WTC11 (cell line): ENCODE data around the gene YAF2. TPM values are rescaled to one million over a fixed set of nuclear protein-coding genes. Genes with fewer than 3 reads are reported as not detected.

ENCODE experiments used
- ATAC-seq: fragments of 200-7000 bp; cut with Tn5 transposase; 2 replicates; pipeline ENCODE4 v1.10.0; 2021; ENCODE audit warnings: mild to moderate bottlenecking, moderate library complexity
- CTCF ChIA-PET: fragments of 300-600 bp; sonication (Branson Sonifier 250); formaldehyde crosslinking; loops from one replicate; lab custom pipeline; 2021; ENCODE audit warnings: antibody characterized with exemption; lab: Charles Lee
- POLR2A ChIA-PET: fragments of 350-600 bp; sonication (Branson Sonifier 250); formaldehyde crosslinking; loops from one replicate; lab custom pipeline; 2021; ENCODE audit warnings: antibody characterized with exemption; lab: Charles Lee
- DNase-seq: peaks from one replicate; pipeline ENCODE4 v3.0.0; 2021; ENCODE audit warnings: low spot score
- H3K27ac Mint-ChIP-seq: 2 replicates; pipeline ENCODE4 v1.8.0; 2021; ENCODE audit warnings: mixed read lengths
- H3K27me3 Mint-ChIP-seq: 2 replicates; pipeline ENCODE4 v1.8.0; 2021; ENCODE audit warnings: low read depth, mild to moderate bottlenecking, moderate library complexity, mixed read lengths
- H3K36me3 Mint-ChIP-seq: 2 replicates; pipeline ENCODE4 v1.8.0; 2021; ENCODE audit warnings: mixed read lengths
- H3K4me1 Mint-ChIP-seq: 2 replicates; pipeline ENCODE4 v1.8.0; 2022; ENCODE audit warnings: mixed read lengths
- H3K4me3 Mint-ChIP-seq: 2 replicates; pipeline ENCODE4 v1.8.0; 2021; ENCODE audit warnings: mild to moderate bottlenecking, moderate library complexity, mixed read lengths
- H3K9me3 Mint-ChIP-seq: 2 replicates; pipeline ENCODE4 v1.8.0; 2021; ENCODE audit warnings: mixed read lengths
- ATF2 ChIP-seq: sonication (generic); formaldehyde crosslinking; IDR thresholded peaks from 2 replicates; pipeline ENCODE4 v1.8.1; 2022; ENCODE audit warnings: low read depth, missing genetic modification reagents, borderline replicate concordance
- KAT7 ChIP-seq: sonication (generic); formaldehyde crosslinking; IDR thresholded peaks from 2 replicates; pipeline ENCODE4 v1.8.1; 2023; ENCODE audit warnings: missing genetic modification reagents, mild to moderate bottlenecking, borderline replicate concordance
- NFATC4 ChIP-seq: fragments of 250-450 bp; sonication (Bioruptor Pico); IDR thresholded peaks from 2 replicates; pipeline ENCODE4 v1.9.0; 2021; ENCODE audit warnings: mild to moderate bottlenecking
- NFYB ChIP-seq: sonication (generic); formaldehyde crosslinking; conservative IDR thresholded peaks from 2 replicates; pipeline ENCODE4 v1.8.0; 2022; ENCODE audit warnings: low read depth, missing genetic modification reagents
- RORB ChIP-seq: fragments of 250-450 bp; sonication (Bioruptor Pico); IDR thresholded peaks from 2 replicates; pipeline ENCODE4 v1.9.0; 2021; ENCODE audit warnings: mild to moderate bottlenecking
- SMAD3 ChIP-seq: sonication (generic); formaldehyde crosslinking; IDR thresholded peaks from 2 replicates; pipeline ENCODE4 v1.8.0; 2022; ENCODE audit warnings: missing genetic modification reagents, mild to moderate bottlenecking, borderline replicate concordance
- SP1 ChIP-seq: sonication (generic); formaldehyde crosslinking; conservative IDR thresholded peaks from 2 replicates; pipeline ENCODE4 v1.8.1; 2022; ENCODE audit warnings: missing genetic modification reagents
- USF2 ChIP-seq: sonication (generic); formaldehyde crosslinking; IDR thresholded peaks from 2 replicates; pipeline ENCODE4 v1.8.1; 2023; ENCODE audit warnings: mild to moderate bottlenecking, missing genetic modification reagents, moderate library complexity
- ZNF416 ChIP-seq: fragments of 250-450 bp; sonication (Bioruptor Pico); IDR thresholded peaks from 2 replicates; pipeline ENCODE4 v1.9.0; 2021; ENCODE audit warnings: mild to moderate bottlenecking, inconsistent platforms
- ZNF423 ChIP-seq: fragments of 250-450 bp; sonication (Bioruptor Pico); IDR thresholded peaks from 2 replicates; pipeline ENCODE4 v2.1.2; 2022; ENCODE audit warnings: mild to moderate bottlenecking, moderate library complexity
- total RNA-seq: library from RNA; stranded (reverse); gene quantifications from 3 replicates; pipeline ENCODE4 v1.2.3, GENCODE V29; 2021
- TF ChIP-seq, protein P1 (sequence below): sonication (generic); formaldehyde crosslinking; IDR thresholded peaks from 2 replicates; pipeline ENCODE4 v1.8.0; 2023; ENCODE audit warnings: mild to moderate bottlenecking, missing genetic modification reagents
- TF ChIP-seq, protein P2 (sequence below): fragments of 250-450 bp; sonication (Bioruptor Pico); IDR thresholded peaks from 2 replicates; pipeline ENCODE4 v1.9.0; 2021; ENCODE audit warnings: mild to moderate bottlenecking, borderline replicate concordance
- TF ChIP-seq, protein P3 (sequence below): sonication (generic); formaldehyde crosslinking; IDR thresholded peaks from 2 replicates; pipeline ENCODE4 v1.8.1; 2023; ENCODE audit warnings: mild to moderate bottlenecking, missing genetic modification reagents, borderline replicate concordance

Gene YAF2
- total RNA-seq, 1 experiment from 2014 or later, result 3.3 TPM

GRCh38 chr12:42201063-42201462 lies 37.0 kb downstream of the YAF2 start (continued):
- TF ChIP-seq, protein P1, sequence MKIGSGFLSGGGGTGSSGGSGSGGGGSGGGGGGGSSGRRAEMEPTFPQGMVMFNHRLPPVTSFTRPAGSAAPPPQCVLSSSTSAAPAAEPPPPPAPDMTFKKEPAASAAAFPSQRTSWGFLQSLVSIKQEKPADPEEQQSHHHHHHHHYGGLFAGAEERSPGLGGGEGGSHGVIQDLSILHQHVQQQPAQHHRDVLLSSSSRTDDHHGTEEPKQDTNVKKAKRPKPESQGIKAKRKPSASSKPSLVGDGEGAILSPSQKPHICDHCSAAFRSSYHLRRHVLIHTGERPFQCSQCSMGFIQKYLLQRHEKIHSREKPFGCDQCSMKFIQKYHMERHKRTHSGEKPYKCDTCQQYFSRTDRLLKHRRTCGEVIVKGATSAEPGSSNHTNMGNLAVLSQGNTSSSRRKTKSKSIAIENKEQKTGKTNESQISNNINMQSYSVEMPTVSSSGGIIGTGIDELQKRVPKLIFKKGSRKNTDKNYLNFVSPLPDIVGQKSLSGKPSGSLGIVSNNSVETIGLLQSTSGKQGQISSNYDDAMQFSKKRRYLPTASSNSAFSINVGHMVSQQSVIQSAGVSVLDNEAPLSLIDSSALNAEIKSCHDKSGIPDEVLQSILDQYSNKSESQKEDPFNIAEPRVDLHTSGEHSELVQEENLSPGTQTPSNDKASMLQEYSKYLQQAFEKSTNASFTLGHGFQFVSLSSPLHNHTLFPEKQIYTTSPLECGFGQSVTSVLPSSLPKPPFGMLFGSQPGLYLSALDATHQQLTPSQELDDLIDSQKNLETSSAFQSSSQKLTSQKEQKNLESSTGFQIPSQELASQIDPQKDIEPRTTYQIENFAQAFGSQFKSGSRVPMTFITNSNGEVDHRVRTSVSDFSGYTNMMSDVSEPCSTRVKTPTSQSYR, result no peak
- TF ChIP-seq NFATC4, result no peak
- TF ChIP-seq USF2 (CRISPR knock-in tag), result no peak
- no peak for TF ChIP-seq RORB (CRISPR knock-in tag)
- TF ChIP-seq, protein P2, sequence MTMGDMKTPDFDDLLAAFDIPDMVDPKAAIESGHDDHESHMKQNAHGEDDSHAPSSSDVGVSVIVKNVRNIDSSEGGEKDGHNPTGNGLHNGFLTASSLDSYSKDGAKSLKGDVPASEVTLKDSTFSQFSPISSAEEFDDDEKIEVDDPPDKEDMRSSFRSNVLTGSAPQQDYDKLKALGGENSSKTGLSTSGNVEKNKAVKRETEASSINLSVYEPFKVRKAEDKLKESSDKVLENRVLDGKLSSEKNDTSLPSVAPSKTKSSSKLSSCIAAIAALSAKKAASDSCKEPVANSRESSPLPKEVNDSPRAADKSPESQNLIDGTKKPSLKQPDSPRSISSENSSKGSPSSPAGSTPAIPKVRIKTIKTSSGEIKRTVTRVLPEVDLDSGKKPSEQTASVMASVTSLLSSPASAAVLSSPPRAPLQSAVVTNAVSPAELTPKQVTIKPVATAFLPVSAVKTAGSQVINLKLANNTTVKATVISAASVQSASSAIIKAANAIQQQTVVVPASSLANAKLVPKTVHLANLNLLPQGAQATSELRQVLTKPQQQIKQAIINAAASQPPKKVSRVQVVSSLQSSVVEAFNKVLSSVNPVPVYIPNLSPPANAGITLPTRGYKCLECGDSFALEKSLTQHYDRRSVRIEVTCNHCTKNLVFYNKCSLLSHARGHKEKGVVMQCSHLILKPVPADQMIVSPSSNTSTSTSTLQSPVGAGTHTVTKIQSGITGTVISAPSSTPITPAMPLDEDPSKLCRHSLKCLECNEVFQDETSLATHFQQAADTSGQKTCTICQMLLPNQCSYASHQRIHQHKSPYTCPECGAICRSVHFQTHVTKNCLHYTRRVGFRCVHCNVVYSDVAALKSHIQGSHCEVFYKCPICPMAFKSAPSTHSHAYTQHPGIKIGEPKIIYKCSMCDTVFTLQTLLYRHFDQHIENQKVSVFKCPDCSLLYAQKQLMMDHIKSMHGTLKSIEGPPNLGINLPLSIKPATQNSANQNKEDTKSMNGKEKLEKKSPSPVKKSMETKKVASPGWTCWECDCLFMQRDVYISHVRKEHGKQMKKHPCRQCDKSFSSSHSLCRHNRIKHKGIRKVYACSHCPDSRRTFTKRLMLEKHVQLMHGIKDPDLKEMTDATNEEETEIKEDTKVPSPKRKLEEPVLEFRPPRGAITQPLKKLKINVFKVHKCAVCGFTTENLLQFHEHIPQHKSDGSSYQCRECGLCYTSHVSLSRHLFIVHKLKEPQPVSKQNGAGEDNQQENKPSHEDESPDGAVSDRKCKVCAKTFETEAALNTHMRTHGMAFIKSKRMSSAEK (CRISPR knock-in tag), result no peak
- TF ChIP-seq, protein P3, sequence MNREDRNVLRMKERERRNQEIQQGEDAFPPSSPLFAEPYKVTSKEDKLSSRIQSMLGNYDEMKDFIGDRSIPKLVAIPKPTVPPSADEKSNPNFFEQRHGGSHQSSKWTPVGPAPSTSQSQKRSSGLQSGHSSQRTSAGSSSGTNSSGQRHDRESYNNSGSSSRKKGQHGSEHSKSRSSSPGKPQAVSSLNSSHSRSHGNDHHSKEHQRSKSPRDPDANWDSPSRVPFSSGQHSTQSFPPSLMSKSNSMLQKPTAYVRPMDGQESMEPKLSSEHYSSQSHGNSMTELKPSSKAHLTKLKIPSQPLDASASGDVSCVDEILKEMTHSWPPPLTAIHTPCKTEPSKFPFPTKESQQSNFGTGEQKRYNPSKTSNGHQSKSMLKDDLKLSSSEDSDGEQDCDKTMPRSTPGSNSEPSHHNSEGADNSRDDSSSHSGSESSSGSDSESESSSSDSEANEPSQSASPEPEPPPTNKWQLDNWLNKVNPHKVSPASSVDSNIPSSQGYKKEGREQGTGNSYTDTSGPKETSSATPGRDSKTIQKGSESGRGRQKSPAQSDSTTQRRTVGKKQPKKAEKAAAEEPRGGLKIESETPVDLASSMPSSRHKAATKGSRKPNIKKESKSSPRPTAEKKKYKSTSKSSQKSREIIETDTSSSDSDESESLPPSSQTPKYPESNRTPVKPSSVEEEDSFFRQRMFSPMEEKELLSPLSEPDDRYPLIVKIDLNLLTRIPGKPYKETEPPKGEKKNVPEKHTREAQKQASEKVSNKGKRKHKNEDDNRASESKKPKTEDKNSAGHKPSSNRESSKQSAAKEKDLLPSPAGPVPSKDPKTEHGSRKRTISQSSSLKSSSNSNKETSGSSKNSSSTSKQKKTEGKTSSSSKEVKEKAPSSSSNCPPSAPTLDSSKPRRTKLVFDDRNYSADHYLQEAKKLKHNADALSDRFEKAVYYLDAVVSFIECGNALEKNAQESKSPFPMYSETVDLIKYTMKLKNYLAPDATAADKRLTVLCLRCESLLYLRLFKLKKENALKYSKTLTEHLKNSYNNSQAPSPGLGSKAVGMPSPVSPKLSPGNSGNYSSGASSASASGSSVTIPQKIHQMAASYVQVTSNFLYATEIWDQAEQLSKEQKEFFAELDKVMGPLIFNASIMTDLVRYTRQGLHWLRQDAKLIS (CRISPR knock-in tag), result no peak

DNA sequence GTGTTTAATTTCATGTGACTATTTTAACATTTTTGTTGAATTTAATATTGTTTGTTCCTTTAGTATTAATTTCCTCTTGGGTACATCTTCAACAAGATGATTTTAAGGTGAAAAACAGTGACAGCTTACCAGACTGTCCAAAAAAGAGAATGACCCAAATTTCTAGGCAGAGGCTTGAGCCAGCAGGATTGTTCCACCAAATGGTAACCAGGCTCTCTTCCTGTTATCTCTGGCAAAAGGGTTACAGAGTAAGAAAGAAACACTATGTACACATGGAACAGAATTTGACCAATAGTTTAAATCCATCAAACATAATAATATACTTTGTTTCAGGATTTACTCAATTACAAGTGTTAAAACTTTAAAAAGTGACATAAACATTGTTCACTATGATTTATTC lies 39.0 kb downstream of the YAF2 start:
- no peaks in the 10 kb centered on the region for H3K36me3 Mint-ChIP-seq
- no peak for ATAC-seq

More for the DNA sequence above, 39.0 kb downstream of the YAF2 start:
- Mint-ChIP-seq H3K4me1 (peaks cover 8% of the 10 kb centered on the region), H3K9me3 (no peaks in the 10 kb centered on the region), H3K4me3 (no peak overlapping the region), H3K27ac (no peak overlapping the region), H3K27me3 (no peaks in the 10 kb centered on the region)
- ChIA-PET POLR2A (no interaction called here), CTCF (no interaction called here)
- DNase-seq, result no peak
- TF ChIP-seq SMAD3 (CRISPR knock-in tag) (no peak), ZNF416 (CRISPR knock-in tag) (no peak), SP1 (CRISPR knock-in tag) (no peak), NFYB (CRISPR knock-in tag) (no peak), ZNF423 (CRISPR knock-in tag) (no peak), KAT7 (CRISPR knock-in tag) (no peak), ATF2 (CRISPR knock-in tag) (no peak)
